Measurements from ENCODE around the gene MLLT3. TPM values are rescaled to one million over a fixed set of nuclear protein-coding genes. Genes with fewer than 3 reads are reported as not detected.

MLLT3 gene
- total and polyA plus RNA-seq, 7 experiments from 2014 or later, result 40.9 to 85.3 (median 64.8) TPM

DNA sequence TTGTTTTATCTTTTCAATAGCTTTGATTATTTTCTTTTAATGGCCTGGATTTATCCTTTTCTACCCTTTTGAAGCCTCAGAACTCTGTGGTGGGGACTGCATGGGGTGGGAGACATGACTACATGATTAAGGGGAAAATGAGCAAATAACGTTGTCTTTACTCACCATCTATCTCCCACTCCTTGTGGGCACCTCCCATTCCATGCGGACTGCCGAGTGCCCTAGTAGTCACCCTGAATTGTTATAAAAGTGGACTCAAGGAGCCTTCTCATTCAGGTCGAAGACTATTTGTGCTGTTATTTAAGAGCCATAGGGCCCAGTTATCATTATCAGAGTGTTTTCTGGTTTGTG, 281.8 kb downstream of the MLLT3 start:
- intact Hi-C loops (cut with micrococcal nuclease), result loop anchor here in 1 of 2 donors (5.0 kb wide), 1 partner anchor 413 kb away; no protein-coding TSS in a partner anchor
- H3K27me3 ChIP-seq (ENCODE audit: control insufficient read depth in 2 of 2, insufficient read depth in 2 of 2, low read length in 2 of 2), result no peaks in the 10 kb centered on the region
- no peak for DNase-seq
- peaks cover 4 to 64% (median 47%) of the 10 kb centered on the region in 7 donors for H3K4me1 Mint-ChIP-seq
- peak overlapping the region in 8 of 9 donors; percentile 14 to 68 (median 53) for H3K27ac Mint-ChIP-seq
- no peaks in the 10 kb centered on the region for H3K9me3 ChIP-seq (ENCODE audit: control insufficient read depth in 2 of 3, low read length in 3 of 3)
- no peaks in the 10 kb centered on the region for H3K36me3 ChIP-seq (ENCODE audit: control insufficient read depth in 2 of 3, insufficient read depth in 3 of 3, low read length in 3 of 3)
- ChIA-PET CTCF (interaction anchor here (0.6 kb wide), 1 partner anchor 61 kb away, joined by 3 read pairs; no protein-coding TSS in a partner anchor), POLR2A (interaction anchor here (0.7 to 1.5 kb wide), 3 partner anchors 13 to 18 kb away, joined by 4 to 6 read pairs (median 5); no protein-coding TSS in a partner anchor)
- no peak overlapping the region for H3K27ac ChIP-seq (ENCODE audit: low read depth, low read length)
- no peak overlapping the region for H3K4me3 Mint-ChIP-seq
- H3K27me3 Mint-ChIP-seq, result no peaks in the 10 kb centered on the region
- no peak for ATAC-seq
- peaks cover 6 to 7% of the 10 kb centered on the region in 2 donors for H3K4me1 ChIP-seq (ENCODE audit: control insufficient read depth in 2 of 2, insufficient read depth in 2 of 2, low read length in 2 of 2)
- peaks cover 0 to 11% (median 0%) of the 10 kb centered on the region in 11 donors for H3K9me3 Mint-ChIP-seq
- H3K36me3 Mint-ChIP-seq, result peaks cover 1 to 34% (median 8%) of the 10 kb centered on the region in 5 donors
- H3K4me3 ChIP-seq (ENCODE audit: low read length), result no peak overlapping the region

DNA sequence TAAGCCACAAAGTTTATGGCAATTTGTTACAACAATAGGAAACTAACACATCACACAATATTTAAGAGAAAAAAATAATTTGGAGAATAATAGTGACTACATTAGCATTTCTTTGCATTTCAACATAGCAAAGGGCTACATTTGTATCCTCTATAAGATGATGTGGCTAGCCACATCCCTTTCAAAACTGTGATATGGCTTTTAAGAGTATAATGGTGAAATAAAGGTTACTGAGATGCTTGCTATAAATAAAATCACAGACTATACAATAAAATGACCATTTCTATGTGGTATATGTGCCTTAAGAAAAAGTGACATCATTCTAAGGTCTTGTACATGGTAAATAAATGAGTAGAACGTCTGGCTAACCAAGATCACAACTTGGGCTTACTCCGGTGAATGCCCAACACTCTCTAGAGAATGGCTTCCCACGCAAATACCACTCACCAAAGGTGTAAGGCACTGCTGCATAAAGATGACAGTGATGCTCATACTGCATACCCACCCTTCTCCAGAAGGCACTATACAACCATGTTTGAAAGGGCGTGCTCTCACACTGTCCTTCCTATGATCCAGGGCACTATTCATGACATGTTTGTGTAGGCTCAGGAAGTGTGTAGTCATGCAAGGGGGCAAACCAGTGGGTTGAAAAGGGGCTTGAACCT, 286.5 kb downstream of the MLLT3 start:
- DNase-seq (no peak), ATAC-seq (peak; percentile 31)
- Mint-ChIP-seq H3K9me3 (peaks cover 0 to 11% (median 4%) of the 10 kb centered on the region in 11 donors), H3K4me1 (peaks cover 1 to 53% (median 46%) of the 10 kb centered on the region in 7 donors), H3K27me3 (no peaks in the 10 kb centered on the region), H3K36me3 (peaks cover 0 to 43% (median 0%) of the 10 kb centered on the region in 5 donors), H3K27ac (peak overlapping the region in 2 of 9 donors; percentile 68 to 85), H3K4me3 (no peak overlapping the region)
- Histone ChIP-seq H3K9me3 (ENCODE audit: control insufficient read depth in 2 of 3, low read length in 3 of 3) (no peaks in the 10 kb centered on the region), H3K36me3 (ENCODE audit: control insufficient read depth in 2 of 3, insufficient read depth in 3 of 3, low read length in 3 of 3) (no peaks in the 10 kb centered on the region), H3K27ac (ENCODE audit: low read depth, low read length) (no peak overlapping the region), H3K4me1 (ENCODE audit: control insufficient read depth in 2 of 2, insufficient read depth in 2 of 2, low read length in 2 of 2) (peaks cover 6 to 8% of the 10 kb centered on the region in 2 donors), H3K27me3 (ENCODE audit: control insufficient read depth in 2 of 2, insufficient read depth in 2 of 2, low read length in 2 of 2) (no peaks in the 10 kb centered on the region), H3K4me3 (ENCODE audit: low read length) (no peak overlapping the region)
- intact Hi-C loops (cut with micrococcal nuclease), result loop anchor here in 1 of 2 donors (2.0 kb wide), 1 partner anchor 15 kb away; no protein-coding TSS in a partner anchor
- CTCF ChIA-PET, result interaction anchor here (2.5 kb wide), 1 partner anchor 14 kb away, joined by 12 read pairs; no protein-coding TSS in a partner anchor
- POLR2A ChIA-PET, result interaction anchor here (0.6 kb wide), 2 partner anchors 14 to 303 kb away, joined by 4 read pairs; no protein-coding TSS in a partner anchor

DNA sequence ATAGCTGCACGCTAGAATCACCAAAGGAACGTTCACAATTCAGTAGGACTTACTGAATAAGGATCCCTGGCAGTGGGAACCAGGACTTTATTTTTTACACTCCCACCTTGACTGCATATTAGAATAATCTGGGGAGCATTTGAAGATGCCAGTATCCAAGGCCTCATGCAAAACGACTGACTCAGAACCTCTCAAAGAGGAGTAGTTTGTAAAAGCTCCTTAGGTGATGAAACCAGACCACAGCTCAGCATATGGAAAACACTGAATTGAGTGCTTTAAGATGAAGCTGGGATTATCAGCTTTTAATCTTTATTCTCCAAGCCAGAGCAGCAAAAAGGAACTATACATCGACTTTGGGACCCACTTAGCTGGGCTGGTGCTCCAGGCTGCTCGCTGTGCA, 288.3 kb downstream of the MLLT3 start:
- ChIA-PET POLR2A (interaction anchor here (0.5 to 1.5 kb wide), 8 partner anchors 8 to 145 kb away, joined by 3 to 7 read pairs (median 4); no protein-coding TSS in a partner anchor), CTCF (interaction anchor here (1.2 to 2.5 kb wide), 3 partner anchors 10 to 105 kb away, joined by 3 to 12 read pairs (median 3); no protein-coding TSS in a partner anchor)
- Mint-ChIP-seq H3K27ac (no peak overlapping the region), H3K36me3 (peaks cover 0 to 46% (median 0%) of the 10 kb centered on the region in 5 donors), H3K27me3 (no peaks in the 10 kb centered on the region), H3K4me3 (no peak overlapping the region), H3K4me1 (peaks cover 0 to 51% (median 34%) of the 10 kb centered on the region in 7 donors), H3K9me3 (peaks cover 0 to 15% (median 4%) of the 10 kb centered on the region in 11 donors)
- Histone ChIP-seq H3K9me3 (ENCODE audit: control insufficient read depth in 2 of 3, low read length in 3 of 3) (no peaks in the 10 kb centered on the region), H3K27me3 (ENCODE audit: control insufficient read depth in 2 of 2, insufficient read depth in 2 of 2, low read length in 2 of 2) (no peaks in the 10 kb centered on the region), H3K36me3 (ENCODE audit: control insufficient read depth in 2 of 3, insufficient read depth in 3 of 3, low read length in 3 of 3) (no peaks in the 10 kb centered on the region), H3K4me3 (ENCODE audit: low read length) (no peak overlapping the region), H3K27ac (ENCODE audit: low read depth, low read length) (no peak overlapping the region), H3K4me1 (ENCODE audit: control insufficient read depth in 2 of 2, insufficient read depth in 2 of 2, low read length in 2 of 2) (peaks cover 6 to 8% of the 10 kb centered on the region in 2 donors)
- intact Hi-C loops (cut with micrococcal nuclease), result loop anchor here in 1 of 2 donors (2.0 kb wide), 1 partner anchor 13 kb away; no protein-coding TSS in a partner anchor
- DNase-seq (no peak), ATAC-seq (no peak)

DNA sequence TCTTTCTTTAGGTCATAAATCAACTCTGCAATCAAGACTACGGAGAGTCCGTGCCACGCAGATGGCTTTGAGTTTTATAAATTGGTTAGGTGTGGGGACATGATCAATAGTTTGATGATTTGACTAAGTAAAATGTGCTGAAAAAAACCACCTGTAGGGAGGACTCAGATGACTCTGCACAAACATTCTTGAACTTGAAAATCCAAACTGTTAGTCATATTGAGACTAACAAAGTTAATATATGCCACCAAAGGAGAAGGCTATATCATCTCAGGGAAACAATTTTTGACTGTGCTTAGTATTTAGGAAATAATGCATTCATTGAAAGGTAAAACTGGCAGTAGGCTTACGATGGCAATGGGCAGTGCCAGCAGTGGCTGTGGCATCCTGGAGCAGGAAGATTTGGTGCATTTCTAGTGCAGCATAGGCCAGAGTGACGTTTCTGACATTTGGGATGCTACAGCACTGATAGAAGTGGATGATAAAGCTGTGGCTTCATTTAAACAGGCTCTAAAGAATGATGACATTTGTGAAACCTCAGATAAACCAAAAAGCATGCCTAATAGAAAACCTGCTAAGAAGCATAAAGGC, 291.1 kb downstream of the MLLT3 start:
- intact Hi-C loops (cut with micrococcal nuclease), result loop anchor here in 1 of 2 donors (2.0 kb wide), 1 partner anchor 16 kb away; no protein-coding TSS in a partner anchor
- no peaks in the 10 kb centered on the region for H3K27me3 ChIP-seq (ENCODE audit: control insufficient read depth in 2 of 2, insufficient read depth in 2 of 2, low read length in 2 of 2)
- Mint-ChIP-seq H3K27me3 (no peaks in the 10 kb centered on the region), H3K9me3 (peaks cover 0 to 10% (median 4%) of the 10 kb centered on the region in 11 donors), H3K36me3 (peaks cover 0 to 34% (median 0%) of the 10 kb centered on the region in 5 donors), H3K27ac (peak overlapping the region in 4 of 9 donors; percentile 8 to 42 (median 38)), H3K4me3 (peak overlapping the region in 1 of 10 donors; percentile 5), H3K4me1 (peaks cover 0 to 44% (median 30%) of the 10 kb centered on the region in 7 donors)
- POLR2A ChIA-PET, result interaction anchor here (0.6 to 1.3 kb wide), 3 partner anchors 11 to 291 kb away, joined by 3 read pairs; partner anchors contain the start of gene MLLT3
- no peaks in the 10 kb centered on the region for H3K9me3 ChIP-seq (ENCODE audit: control insufficient read depth in 2 of 3, low read length in 3 of 3)
- H3K27ac ChIP-seq (ENCODE audit: low read depth, low read length), result no peak overlapping the region
- CTCF ChIA-PET, result no interaction called here
- DNase-seq (no peak), ATAC-seq (no peak)
- peaks cover 6 to 8% of the 10 kb centered on the region in 2 donors for H3K4me1 ChIP-seq (ENCODE audit: control insufficient read depth in 2 of 2, insufficient read depth in 2 of 2, low read length in 2 of 2)
- H3K36me3 ChIP-seq (ENCODE audit: control insufficient read depth in 2 of 3, insufficient read depth in 3 of 3, low read length in 3 of 3), result no peaks in the 10 kb centered on the region
- no peak overlapping the region for H3K4me3 ChIP-seq (ENCODE audit: low read length)

DNA sequence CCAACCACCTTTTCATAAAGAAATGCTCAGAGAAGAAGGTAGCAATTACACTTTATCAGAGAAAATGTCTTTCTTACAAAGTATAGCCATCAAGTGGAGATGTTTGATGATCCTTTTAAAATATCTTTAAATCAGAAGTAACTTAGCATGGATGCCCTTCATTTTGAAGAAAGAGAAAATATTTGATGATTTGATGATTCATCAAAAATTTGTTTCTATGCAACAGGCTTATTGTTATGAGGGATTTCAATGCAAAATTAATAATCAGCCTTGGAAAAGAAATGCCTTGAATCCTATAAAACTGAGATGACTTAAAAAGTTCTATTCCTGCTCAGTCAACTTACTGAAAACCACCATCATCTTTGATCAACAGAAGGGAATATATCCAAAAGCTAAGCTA, 291.6 kb downstream of the MLLT3 start:
- ChIA-PET POLR2A (interaction anchor here (0.6 kb wide), 1 partner anchor 216 kb away, joined by 3 read pairs; no protein-coding TSS in a partner anchor), CTCF (no interaction called here)
- H3K9me3 Mint-ChIP-seq, result peaks cover 0 to 8% (median 4%) of the 10 kb centered on the region in 11 donors
- no peak overlapping the region for H3K4me3 ChIP-seq (ENCODE audit: low read length)
- intact Hi-C loops (cut with micrococcal nuclease), result loop anchor here (1.0 to 2.0 kb wide), 2 partner anchors 9 to 16 kb away; no protein-coding TSS in a partner anchor
- no peaks in the 10 kb centered on the region for H3K27me3 Mint-ChIP-seq
- peak overlapping the region in 2 of 9 donors; percentile 8 to 39 for H3K27ac Mint-ChIP-seq
- ATAC-seq (no peak), DNase-seq (no peak)
- H3K27ac ChIP-seq (ENCODE audit: low read depth, low read length), result no peak overlapping the region
- peaks cover 0 to 42% (median 29%) of the 10 kb centered on the region in 7 donors for H3K4me1 Mint-ChIP-seq
- H3K36me3 ChIP-seq (ENCODE audit: control insufficient read depth in 2 of 3, insufficient read depth in 3 of 3, low read length in 3 of 3), result no peaks in the 10 kb centered on the region
- peaks cover 0 to 35% (median 0%) of the 10 kb centered on the region in 5 donors for H3K36me3 Mint-ChIP-seq
- no peak overlapping the region for H3K4me3 Mint-ChIP-seq
- no peaks in the 10 kb centered on the region for H3K9me3 ChIP-seq (ENCODE audit: control insufficient read depth in 2 of 3, low read length in 3 of 3)
- H3K4me1 ChIP-seq (ENCODE audit: control insufficient read depth in 2 of 2, insufficient read depth in 2 of 2, low read length in 2 of 2), result peaks cover under 1 to 3% of the 10 kb centered on the region in 2 donors
- H3K27me3 ChIP-seq (ENCODE audit: control insufficient read depth in 2 of 2, insufficient read depth in 2 of 2, low read length in 2 of 2), result no peaks in the 10 kb centered on the region

DNA sequence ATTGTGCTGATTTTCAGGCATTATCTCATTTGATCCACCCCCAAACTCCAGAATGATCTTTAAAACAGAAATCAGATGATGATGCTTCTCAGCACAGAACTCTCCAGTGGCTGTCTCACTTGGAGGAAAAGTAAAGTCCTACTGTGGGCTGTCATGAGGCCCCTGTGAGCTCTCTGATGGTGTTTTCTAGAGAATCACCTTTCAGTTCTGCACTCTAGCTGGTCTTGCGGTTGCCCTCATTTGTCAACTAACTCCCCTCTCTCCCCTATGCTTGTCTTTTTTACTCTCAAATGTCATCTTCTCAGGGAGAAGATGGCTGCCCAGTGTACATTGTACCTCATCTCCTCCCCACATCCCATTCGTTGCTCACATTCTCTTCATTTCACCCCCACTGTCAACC, 295.8 kb downstream of the MLLT3 start:
- CTCF ChIA-PET, result no interaction called here
- Histone ChIP-seq H3K27me3 (ENCODE audit: control insufficient read depth in 2 of 2, insufficient read depth in 2 of 2, low read length in 2 of 2) (no peaks in the 10 kb centered on the region), H3K36me3 (ENCODE audit: control insufficient read depth in 2 of 3, insufficient read depth in 3 of 3, low read length in 3 of 3) (no peaks in the 10 kb centered on the region), H3K4me1 (ENCODE audit: control insufficient read depth in 2 of 2, insufficient read depth in 2 of 2, low read length in 2 of 2) (peaks cover 8 to 32% of the 10 kb centered on the region in 2 donors), H3K9me3 (ENCODE audit: control insufficient read depth in 2 of 3, low read length in 3 of 3) (no peaks in the 10 kb centered on the region), H3K4me3 (ENCODE audit: low read length) (no peak overlapping the region), H3K27ac (ENCODE audit: low read depth, low read length) (no peak overlapping the region)
- intact Hi-C loops (cut with micrococcal nuclease), result no loop called here
- POLR2A ChIA-PET, result interaction anchor here (0.7 to 1.8 kb wide), 2 partner anchors 8 to 44 kb away, joined by 3 to 4 read pairs; no protein-coding TSS in a partner anchor
- no peak for DNase-seq
- peaks cover 0 to 43% (median 0%) of the 10 kb centered on the region in 5 donors for H3K36me3 Mint-ChIP-seq
- H3K27me3 Mint-ChIP-seq, result peaks cover 0 to 2% (median 0%) of the 10 kb centered on the region in 5 donors
- no peak for ATAC-seq
- peaks cover 0 to 13% (median 3%) of the 10 kb centered on the region in 11 donors for H3K9me3 Mint-ChIP-seq
- peak overlapping the region in 2 of 9 donors; percentile 38 to 59 for H3K27ac Mint-ChIP-seq
- peaks cover 13 to 69% (median 55%) of the 10 kb centered on the region in 7 donors for H3K4me1 Mint-ChIP-seq
- peak overlapping the region in 1 of 10 donors; percentile 2 for H3K4me3 Mint-ChIP-seq
